Measurements from ENCODE around the gene PODXL2.

The PODXL2 gene

DNA sequence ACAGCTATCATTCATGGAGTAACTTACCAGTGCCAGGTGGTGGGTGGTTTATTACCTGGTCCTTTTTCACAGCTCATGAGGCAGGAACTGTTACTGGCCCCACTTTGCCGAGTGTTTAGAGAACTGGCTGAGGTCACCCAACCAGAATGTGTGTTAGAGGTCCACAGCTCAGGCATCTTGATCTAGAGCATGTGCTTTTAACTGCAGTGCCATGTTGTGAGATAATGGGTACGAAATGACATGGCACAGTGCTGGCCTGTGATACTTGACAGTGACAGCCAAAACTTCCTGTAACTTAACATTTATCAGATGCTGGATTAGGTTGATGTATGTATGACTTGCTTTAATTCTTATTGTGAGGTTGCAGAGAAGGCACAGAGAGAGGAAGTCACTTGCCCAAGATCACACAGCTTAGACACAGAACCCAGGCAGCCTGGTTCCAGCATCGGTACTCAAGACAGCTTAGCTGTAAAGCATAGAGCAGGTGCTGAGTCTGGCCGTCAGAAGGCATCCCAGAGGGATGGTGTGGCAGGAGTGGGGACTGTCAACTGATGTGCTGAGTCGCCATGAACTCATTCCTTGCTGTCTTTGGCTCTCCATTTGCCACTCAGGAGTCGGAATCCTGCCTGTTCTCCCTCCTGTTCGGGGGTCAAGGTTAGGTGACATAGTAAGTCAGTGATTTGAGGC lies 21.2 kb upstream of the PODXL2 start:
- no peak overlapping the region for H3K4me3 ChIP-seq (ENCODE audit: low read length)
- H3K4me2 ChIP-seq (ENCODE audit: low read length) = no peak overlapping the region
- no peaks in the 10 kb centered on the region for H3K9me3 ChIP-seq (replicated peaks; ENCODE audit: low read length)
- peaks cover 12% of the 10 kb centered on the region for H3K4me1 ChIP-seq (ENCODE audit: control insufficient read depth, insufficient read depth, low read length)
- H3K36me3 ChIP-seq (ENCODE audit: insufficient read depth, low read length) = peaks cover 41% of the 10 kb centered on the region
- no peak overlapping the region for H3K9ac ChIP-seq (ENCODE audit: low read depth, low read length)
- no peaks in the 10 kb centered on the region for H3K27me3 ChIP-seq (ENCODE audit: control insufficient read depth, insufficient read depth, low read length)

DNA sequence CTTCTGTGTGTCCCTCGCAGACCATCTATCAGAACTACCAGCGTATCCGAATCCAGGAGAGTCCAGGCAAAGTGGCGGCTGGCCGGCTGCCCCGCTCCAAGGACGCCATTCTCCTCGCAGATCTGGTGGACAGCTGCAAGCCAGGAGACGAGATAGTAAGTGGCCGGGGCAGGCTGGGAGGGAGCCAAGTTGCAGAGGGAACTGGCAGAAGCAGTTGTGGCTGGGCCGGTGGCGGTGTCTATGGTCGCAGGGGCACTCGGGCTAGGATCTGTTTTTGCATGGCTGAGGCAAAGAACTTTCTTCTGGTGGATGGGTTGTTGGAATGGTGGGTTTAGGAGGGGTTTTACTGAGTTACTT lies 20.6 kb upstream of the PODXL2 start:
- Histone ChIP-seq H3K9me3 (replicated peaks; ENCODE audit: low read length) (no peaks in the 10 kb centered on the region), H3K27me3 (ENCODE audit: control insufficient read depth, insufficient read depth, low read length) (no peaks in the 10 kb centered on the region), H3K4me3 (ENCODE audit: low read length) (no peak overlapping the region), H3K4me1 (ENCODE audit: control insufficient read depth, insufficient read depth, low read length) (peaks cover 17% of the 10 kb centered on the region), H3K36me3 (ENCODE audit: insufficient read depth, low read length) (peaks cover 41% of the 10 kb centered on the region), H3K4me2 (ENCODE audit: low read length) (no peak overlapping the region), H3K9ac (ENCODE audit: low read depth, low read length) (no peak overlapping the region)

DNA sequence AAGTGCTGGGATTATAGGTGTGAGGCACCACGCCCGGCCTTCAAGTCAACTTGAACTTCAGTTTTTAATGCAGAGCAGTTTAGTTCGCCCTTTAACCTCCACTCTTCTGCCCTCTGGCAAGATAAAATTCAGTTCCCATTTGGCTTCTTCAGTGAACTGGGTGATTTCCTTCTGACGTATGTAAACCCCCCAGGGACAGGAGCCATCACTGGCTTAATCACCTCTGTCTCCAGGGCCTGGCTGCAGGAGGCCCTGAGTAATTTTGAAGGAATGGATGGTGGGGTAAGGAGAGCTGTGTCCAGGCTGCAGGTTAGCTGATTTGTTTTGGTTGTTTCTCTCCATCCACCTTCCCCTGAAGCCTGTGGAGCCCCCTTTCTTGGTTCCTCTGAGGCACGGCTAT lies 18.9 kb upstream of the PODXL2 start:
- Histone ChIP-seq H3K36me3 (ENCODE audit: insufficient read depth, low read length) (peaks cover 44% of the 10 kb centered on the region), H3K9ac (ENCODE audit: low read depth, low read length) (no peak overlapping the region), H3K9me3 (replicated peaks; ENCODE audit: low read length) (no peaks in the 10 kb centered on the region), H3K27me3 (ENCODE audit: control insufficient read depth, insufficient read depth, low read length) (no peaks in the 10 kb centered on the region), H3K4me3 (ENCODE audit: low read length) (no peak overlapping the region), H3K4me2 (ENCODE audit: low read length) (no peak overlapping the region), H3K4me1 (ENCODE audit: control insufficient read depth, insufficient read depth, low read length) (peaks cover 24% of the 10 kb centered on the region)

DNA sequence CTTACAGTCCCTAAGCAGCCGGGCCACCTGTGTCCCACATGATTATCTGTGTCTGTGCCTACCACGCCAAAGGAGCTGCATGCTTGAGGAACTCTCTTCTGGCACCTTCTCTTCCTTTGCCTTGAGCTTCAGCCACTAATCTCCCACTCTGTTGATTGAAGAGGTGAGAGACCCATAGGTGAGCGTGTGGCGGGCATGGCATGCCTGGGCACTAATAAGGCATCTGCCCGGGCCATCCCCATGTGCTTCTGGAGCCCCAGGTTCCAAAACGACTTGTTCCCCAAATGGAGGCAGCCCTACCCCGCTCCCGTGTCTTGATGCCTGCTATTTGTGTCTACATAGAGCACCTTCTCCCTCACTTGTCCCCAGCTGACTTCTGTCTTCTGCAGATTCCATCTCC lies 17.7 kb upstream of the PODXL2 start:
- H3K4me3 ChIP-seq (ENCODE audit: low read length) = no peak overlapping the region
- H3K9me3 ChIP-seq (replicated peaks; ENCODE audit: low read length) = no peaks in the 10 kb centered on the region
- H3K4me1 ChIP-seq (ENCODE audit: control insufficient read depth, insufficient read depth, low read length) = peaks cover 34% of the 10 kb centered on the region
- no peaks in the 10 kb centered on the region for H3K27me3 ChIP-seq (ENCODE audit: control insufficient read depth, insufficient read depth, low read length)
- peaks cover 37% of the 10 kb centered on the region for H3K36me3 ChIP-seq (ENCODE audit: insufficient read depth, low read length)
- no peak overlapping the region for H3K4me2 ChIP-seq (ENCODE audit: low read length)
- H3K9ac ChIP-seq (ENCODE audit: low read depth, low read length) = no peak overlapping the region

GRCh38 chr3:127612966-127613365 lies 16.0 kb upstream of the PODXL2 start:
- no peaks in the 10 kb centered on the region for H3K9me3 ChIP-seq (replicated peaks; ENCODE audit: low read length)
- no peak overlapping the region for H3K4me3 ChIP-seq (ENCODE audit: low read length)
- H3K36me3 ChIP-seq (ENCODE audit: insufficient read depth, low read length) = peaks cover 36% of the 10 kb centered on the region
- peaks cover 30% of the 10 kb centered on the region for H3K4me1 ChIP-seq (ENCODE audit: control insufficient read depth, insufficient read depth, low read length)
- H3K9ac ChIP-seq (ENCODE audit: low read depth, low read length) = no peak overlapping the region
- H3K4me2 ChIP-seq (ENCODE audit: low read length) = no peak overlapping the region
- no peaks in the 10 kb centered on the region for H3K27me3 ChIP-seq (ENCODE audit: control insufficient read depth, insufficient read depth, low read length)

DNA sequence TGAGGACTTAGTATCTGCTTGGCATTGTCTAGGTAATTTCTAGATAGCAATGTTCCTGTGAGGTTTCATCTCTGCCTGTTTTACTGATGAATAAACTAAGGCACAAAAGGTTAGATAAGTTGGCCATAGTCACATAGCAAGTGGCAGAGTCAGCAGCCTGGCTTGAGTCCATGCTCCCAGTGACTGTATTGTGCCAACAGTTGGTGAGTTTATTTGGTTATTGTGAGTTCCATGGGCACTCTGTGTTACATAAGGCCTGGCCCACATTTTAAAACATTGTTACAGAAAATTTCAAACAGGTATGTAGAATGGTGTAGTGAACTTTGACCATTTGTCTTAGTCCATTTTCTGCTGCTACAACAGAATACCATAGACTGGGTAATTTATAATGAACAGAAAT lies 15.6 kb upstream of the PODXL2 start:
- no peaks in the 10 kb centered on the region for H3K9me3 ChIP-seq (replicated peaks; ENCODE audit: low read length)
- H3K4me1 ChIP-seq (ENCODE audit: control insufficient read depth, insufficient read depth, low read length) = peaks cover 25% of the 10 kb centered on the region
- H3K4me2 ChIP-seq (ENCODE audit: low read length) = no peak overlapping the region
- no peak overlapping the region for H3K4me3 ChIP-seq (ENCODE audit: low read length)
- H3K27me3 ChIP-seq (ENCODE audit: control insufficient read depth, insufficient read depth, low read length) = no peaks in the 10 kb centered on the region
- peaks cover 36% of the 10 kb centered on the region for H3K36me3 ChIP-seq (ENCODE audit: insufficient read depth, low read length)
- no peak overlapping the region for H3K9ac ChIP-seq (ENCODE audit: low read depth, low read length)

DNA sequence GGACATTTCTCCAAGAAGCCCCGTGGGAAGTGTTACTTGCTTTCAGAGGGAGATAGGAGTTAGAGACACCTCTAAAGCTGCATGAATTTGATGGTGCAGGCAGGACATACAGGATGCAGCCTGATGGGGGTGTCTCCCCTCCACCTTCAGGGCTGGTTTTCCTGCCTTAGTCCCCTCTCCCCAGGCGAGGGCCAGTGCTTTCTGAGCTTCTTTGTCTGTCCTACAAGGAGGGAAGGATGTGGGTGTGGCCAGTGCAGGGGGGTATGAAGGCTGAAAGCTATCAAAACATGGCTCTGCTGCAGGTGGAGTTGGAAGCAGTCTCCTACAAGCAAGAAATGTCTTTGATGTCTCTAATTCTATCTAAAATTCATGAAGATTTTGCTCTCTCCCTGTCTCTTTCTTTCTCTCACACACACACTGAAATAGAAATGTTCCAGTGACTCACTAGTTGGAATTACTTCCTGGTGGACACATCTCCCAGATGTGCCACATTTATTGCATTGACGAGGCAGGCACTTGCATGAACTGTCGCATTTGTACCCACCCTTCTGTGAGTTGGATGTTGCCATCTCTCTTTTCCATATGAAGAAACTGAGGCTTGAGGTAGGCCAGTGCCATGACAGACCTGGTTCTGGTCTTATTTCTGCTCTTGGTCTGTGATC lies 13.9 kb upstream of the PODXL2 start:
- Histone ChIP-seq H3K9ac (ENCODE audit: low read depth, low read length) (no peak overlapping the region), H3K4me2 (ENCODE audit: low read length) (no peak overlapping the region), H3K4me3 (ENCODE audit: low read length) (no peak overlapping the region), H3K36me3 (ENCODE audit: insufficient read depth, low read length) (peaks cover 35% of the 10 kb centered on the region), H3K9me3 (replicated peaks; ENCODE audit: low read length) (no peaks in the 10 kb centered on the region), H3K27me3 (ENCODE audit: control insufficient read depth, insufficient read depth, low read length) (no peaks in the 10 kb centered on the region), H3K4me1 (ENCODE audit: control insufficient read depth, insufficient read depth, low read length) (peaks cover 25% of the 10 kb centered on the region)

DNA sequence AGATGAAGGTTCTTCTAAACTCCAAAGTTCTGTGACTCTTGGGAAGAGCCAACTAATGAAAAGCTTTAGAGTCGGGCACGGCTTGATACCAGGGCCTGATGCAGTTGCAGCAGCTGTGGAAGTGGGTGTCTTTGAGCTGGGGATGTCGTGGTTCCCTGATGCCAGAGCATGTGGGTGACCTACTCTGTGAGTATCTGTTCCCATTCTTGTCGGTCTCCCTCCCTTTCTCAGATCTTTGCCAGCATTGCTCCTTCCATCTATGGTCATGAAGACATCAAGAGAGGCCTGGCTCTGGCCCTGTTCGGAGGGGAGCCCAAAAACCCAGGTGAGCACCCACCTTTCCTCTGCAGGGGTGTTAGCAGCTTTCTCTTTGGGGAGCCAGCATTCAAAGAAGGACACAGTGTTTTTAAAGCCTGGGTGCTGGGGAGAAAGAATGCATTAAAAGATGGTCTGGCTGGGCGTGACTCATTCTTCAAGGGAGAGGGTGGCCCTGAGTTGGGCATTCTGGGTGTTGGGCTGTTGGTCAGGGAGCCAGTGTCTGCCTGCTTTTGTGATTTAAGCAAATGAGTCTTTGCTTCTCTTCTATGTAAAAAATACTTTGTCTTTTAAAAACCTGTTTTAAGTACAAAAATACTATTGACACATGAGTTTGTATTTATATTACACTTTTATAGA lies 13.2 kb upstream of the PODXL2 start:
- peaks cover 25% of the 10 kb centered on the region for H3K4me1 ChIP-seq (ENCODE audit: control insufficient read depth, insufficient read depth, low read length)
- no peak overlapping the region for H3K4me3 ChIP-seq (ENCODE audit: low read length)
- no peaks in the 10 kb centered on the region for H3K27me3 ChIP-seq (ENCODE audit: control insufficient read depth, insufficient read depth, low read length)
- H3K36me3 ChIP-seq (ENCODE audit: insufficient read depth, low read length) = peaks cover 40% of the 10 kb centered on the region
- H3K9ac ChIP-seq (ENCODE audit: low read depth, low read length) = no peak overlapping the region
- no peak overlapping the region for H3K4me2 ChIP-seq (ENCODE audit: low read length)
- no peaks in the 10 kb centered on the region for H3K9me3 ChIP-seq (replicated peaks; ENCODE audit: low read length)

GRCh38 chr3:127616836-127617605 lies 12.0 kb upstream of the PODXL2 start:
- Histone ChIP-seq H3K9me3 (replicated peaks; ENCODE audit: low read length) (no peaks in the 10 kb centered on the region), H3K27me3 (ENCODE audit: control insufficient read depth, insufficient read depth, low read length) (no peaks in the 10 kb centered on the region), H3K4me2 (ENCODE audit: low read length) (no peak overlapping the region), H3K36me3 (ENCODE audit: insufficient read depth, low read length) (peaks cover 41% of the 10 kb centered on the region), H3K4me1 (ENCODE audit: control insufficient read depth, insufficient read depth, low read length) (peaks cover 25% of the 10 kb centered on the region), H3K9ac (ENCODE audit: low read depth, low read length) (no peak overlapping the region), H3K4me3 (ENCODE audit: low read length) (no peak overlapping the region)

DNA sequence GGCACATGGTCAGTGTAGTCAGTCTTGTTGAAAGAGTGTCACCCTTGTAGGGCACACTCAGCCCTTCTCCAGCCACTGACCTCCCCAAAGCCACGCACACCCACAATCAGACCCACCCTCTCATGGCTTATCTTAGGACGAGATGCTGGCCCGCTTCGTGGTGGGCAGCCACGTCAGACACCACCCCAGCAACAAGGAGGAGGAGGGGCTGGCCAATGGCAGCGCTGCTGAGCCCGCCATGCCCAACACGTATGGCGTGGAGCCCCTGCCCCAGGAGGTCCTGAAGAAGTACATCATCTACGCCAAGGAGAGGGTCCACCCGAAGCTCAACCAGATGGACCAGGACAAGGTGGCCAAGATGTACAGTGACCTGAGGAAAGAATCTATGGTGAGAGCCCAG lies 10.1 kb upstream of the PODXL2 start:
- Histone ChIP-seq H3K4me2 (ENCODE audit: low read length) (no peak overlapping the region), H3K9ac (ENCODE audit: low read depth, low read length) (no peak overlapping the region), H3K9me3 (replicated peaks; ENCODE audit: low read length) (no peaks in the 10 kb centered on the region), H3K36me3 (ENCODE audit: insufficient read depth, low read length) (peaks cover 41% of the 10 kb centered on the region), H3K4me1 (ENCODE audit: control insufficient read depth, insufficient read depth, low read length) (peaks cover 14% of the 10 kb centered on the region), H3K4me3 (ENCODE audit: low read length) (no peak overlapping the region), H3K27me3 (ENCODE audit: control insufficient read depth, insufficient read depth, low read length) (no peaks in the 10 kb centered on the region)

GRCh38 chr3:127620637-127621375 lies 8.2 kb upstream of the PODXL2 start:
- H3K9ac ChIP-seq (ENCODE audit: low read depth, low read length) = no peak overlapping the region
- peaks cover 37% of the 10 kb centered on the region for H3K36me3 ChIP-seq (ENCODE audit: insufficient read depth, low read length)

More at GRCh38 chr3:127620637-127621375, 8.2 kb upstream of the PODXL2 start:
- Histone ChIP-seq H3K4me1 (ENCODE audit: control insufficient read depth, insufficient read depth, low read length) (peaks cover 3% of the 10 kb centered on the region), H3K9me3 (replicated peaks; ENCODE audit: low read length) (no peaks in the 10 kb centered on the region), H3K27me3 (ENCODE audit: control insufficient read depth, insufficient read depth, low read length) (no peaks in the 10 kb centered on the region), H3K4me3 (ENCODE audit: low read length) (no peak overlapping the region), H3K4me2 (ENCODE audit: low read length) (no peak overlapping the region)
